Lower leg skin (tissue), 3 donors: ENCODE results near the gene PUM2.

ENCODE experiments used
- CTCF ChIP-seq, 3 donors: fragments of 450-650 bp; IDR thresholded peaks; one replicate each; pipeline ENCODE4 v1.5.1; 2016; ENCODE audit warnings: antibody characterized with exemption in 3 of 3, mild to moderate bottlenecking in 3 of 3, moderate library complexity in 2 of 3
- POLR2A ChIP-seq, 2 donors: fragments of 450-650 bp; IDR thresholded peaks; one replicate each; pipeline ENCODE4 v1.6.1; 2016 to 2017; ENCODE audit warnings: antibody characterized with exemption in 2 of 2, mild to moderate bottlenecking in 1 of 2, moderate library complexity in 1 of 2

GRCh38 chr2:20398956-20399567 lies 48.4 kb upstream of the PUM2 start:
- no peak for TF ChIP-seq CTCF (IDR thresholded peaks at IDR 0.05)
- no peak for TF ChIP-seq POLR2A (IDR thresholded peaks at IDR 0.05)
